HG02938 (cell line): ENCODE measurements around the gene JOSD2.

ENCODE experiments used
- ATAC-seq: cut with Tn5 transposase; IDR thresholded peaks from one replicate; pipeline ENCODE4 v1.9.1; 2021; ENCODE audit warnings: mild to moderate bottlenecking, moderate library complexity; ENCODE audit not compliant: unreplicated experiment

The JOSD2 gene

DNA sequence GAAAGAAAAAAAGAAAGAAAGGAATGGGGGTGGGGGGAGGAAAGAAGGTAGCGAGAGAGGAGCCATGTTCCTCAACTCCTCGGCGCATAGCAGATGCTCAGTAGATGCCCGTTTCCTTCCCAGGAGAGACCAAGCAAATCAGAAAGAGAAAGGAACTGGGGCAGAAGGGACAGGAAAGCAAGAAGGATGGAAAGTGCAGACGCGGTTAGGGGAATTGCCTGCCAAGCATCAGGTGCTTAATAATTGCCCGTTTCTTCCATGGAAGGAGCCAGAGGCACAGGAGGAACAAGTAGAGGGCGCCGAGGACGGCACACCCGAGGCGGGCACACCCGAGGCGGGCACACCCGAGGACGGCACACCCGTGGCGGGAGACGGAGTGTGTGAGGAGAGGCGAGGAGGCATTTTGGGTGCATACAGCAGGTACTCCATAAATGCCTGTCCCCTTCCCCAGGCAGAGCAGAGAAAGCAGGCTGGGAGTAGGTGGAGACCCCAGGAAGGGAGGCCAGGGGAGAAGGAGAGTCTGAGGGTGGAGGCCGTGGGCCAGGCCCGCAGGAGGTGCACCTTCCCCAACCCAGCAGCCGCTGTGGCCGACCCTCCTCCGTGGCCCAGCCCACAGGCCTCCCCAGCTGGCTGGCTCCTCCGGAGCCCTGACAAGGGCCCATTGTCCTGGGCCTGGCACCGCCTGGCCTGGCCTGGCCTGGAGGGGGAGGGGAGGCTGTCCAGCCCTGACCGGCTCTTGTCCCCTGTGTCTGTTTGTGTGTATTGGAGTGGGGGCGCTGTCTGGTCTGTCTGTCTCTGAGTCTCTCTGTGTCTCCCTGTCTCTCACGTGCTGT is 14.6 kb downstream of the JOSD2 start:
- no peak for ATAC-seq

- ATAC-seq: no peak
Observed at GRCh38 chr19:50495020-50495531, 15.9 kb downstream of the JOSD2 start.

DNA sequence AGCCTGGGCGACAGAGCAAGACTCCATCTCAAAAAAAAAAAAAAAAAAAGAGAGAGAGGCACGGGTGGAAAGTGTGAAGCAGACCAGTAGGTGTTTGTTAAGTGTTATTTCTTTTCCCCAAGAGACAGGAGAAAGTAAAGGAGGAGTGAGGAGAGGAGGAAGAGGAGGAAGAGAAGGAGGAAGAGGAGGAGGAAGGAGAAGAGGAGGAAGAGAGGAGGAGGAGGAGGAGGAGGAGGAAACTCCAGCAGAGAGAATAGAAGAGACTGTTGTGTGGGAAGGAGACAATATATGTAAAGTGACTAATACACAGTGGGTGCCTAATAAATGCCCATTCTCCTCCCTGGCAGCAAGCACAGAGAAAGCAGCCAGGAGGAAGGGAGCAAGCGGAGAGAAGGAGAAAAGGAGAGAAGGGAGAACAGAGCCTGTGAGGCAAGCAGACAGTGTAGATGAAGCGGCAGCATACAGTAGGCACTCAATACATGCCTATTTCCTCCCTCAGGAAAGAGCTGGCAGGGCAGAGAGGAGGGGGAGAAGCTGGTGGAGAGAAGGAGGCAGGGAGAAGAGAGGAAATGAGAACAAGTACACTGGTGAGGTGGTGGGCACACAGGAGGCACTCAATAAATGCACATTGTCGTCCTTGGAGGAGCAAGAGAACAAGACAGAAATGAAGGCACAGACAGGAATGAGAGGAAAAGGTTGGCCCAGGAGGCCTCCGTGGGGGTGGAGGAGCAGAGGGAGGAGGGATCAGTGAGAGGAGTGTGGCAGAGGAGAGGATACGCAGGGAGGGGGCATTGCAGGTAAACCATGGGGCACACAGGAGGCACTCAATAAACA is 16.6 kb downstream of the JOSD2 start:
- ATAC-seq: no peak

DNA sequence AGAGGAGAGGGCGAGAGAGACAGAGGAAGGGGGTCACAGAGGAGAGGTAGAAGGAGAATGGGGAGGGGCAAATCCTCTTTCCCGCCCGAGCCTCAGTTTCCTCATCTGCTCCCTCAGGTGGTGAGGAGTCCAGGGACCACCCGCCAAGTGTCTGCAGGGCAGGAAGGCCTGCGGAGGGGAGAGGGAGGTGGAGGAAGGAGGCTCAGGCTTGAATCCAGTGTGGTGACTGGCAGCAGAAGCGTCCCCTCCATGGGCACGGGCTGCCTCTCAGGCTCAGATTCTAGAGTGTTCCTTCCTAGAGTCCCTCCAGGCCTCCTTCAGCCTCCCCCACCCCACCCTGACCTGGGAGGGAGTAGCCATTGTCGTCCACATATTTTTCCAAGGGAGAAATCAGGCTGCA is 17.8 kb downstream of the JOSD2 start:
- ATAC-seq: no peak

DNA sequence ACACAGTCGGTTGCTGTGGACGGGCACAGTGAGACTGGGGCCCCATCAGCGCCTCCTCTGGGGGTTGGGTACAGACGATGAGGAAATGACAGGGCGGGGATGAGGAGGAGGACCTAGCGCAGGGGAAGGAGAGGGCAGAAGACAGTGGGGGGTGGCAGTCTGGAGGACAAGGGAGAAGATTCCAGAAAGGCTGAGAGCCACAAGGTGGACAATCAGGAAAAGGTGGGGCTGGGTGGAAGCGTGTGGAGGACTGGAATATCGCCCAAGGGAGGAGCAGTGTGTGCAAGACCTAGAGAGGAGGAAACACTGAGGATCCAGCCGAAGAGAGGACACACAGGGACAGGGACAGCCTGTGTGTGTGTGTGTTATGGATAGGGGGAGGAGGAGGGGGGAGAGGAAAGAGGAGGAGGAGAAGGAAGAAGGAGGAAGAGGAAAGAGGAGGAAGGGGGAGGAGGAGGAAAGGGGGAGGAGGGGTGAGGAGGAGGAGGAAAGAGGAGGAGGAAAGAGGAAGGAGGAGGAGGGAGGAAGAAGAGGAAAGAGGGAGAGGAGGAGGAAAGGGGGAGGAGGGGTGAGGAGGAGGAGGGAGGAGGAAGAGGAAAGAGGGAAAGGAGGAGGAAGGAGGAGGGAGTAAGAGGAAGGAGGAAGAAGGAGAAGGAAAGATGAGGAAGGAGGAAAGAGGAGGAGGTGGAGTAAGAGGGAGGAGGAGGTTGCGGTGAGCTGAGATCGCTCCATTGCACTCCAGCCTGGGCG is 18.5 kb downstream of the JOSD2 start:
- no peak for ATAC-seq

DNA sequence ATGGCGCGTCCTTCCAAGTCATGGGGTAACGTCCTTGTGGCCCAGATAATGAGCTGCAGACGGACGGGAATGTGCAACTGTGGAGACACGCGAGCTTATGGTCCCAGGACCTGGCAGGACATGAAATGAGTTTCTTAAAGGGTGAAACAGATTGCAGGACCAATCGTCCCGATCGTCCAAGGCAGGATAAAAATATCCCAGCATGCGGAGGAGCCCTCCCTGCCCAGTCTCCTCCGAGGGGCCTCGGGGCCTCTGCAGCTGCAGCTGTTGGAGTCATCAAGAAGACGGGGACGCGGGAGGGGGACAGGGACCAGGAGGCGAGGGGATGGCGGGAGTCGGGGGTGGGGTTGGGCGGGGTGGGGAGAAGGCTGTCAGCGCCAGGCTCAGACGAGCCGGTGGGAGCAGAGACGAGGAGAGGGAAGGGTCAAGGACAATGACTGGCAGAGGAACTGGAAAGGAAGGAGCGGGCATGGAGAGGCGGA is 20.0 kb downstream of the JOSD2 start:
- ATAC-seq: no peak

DNA sequence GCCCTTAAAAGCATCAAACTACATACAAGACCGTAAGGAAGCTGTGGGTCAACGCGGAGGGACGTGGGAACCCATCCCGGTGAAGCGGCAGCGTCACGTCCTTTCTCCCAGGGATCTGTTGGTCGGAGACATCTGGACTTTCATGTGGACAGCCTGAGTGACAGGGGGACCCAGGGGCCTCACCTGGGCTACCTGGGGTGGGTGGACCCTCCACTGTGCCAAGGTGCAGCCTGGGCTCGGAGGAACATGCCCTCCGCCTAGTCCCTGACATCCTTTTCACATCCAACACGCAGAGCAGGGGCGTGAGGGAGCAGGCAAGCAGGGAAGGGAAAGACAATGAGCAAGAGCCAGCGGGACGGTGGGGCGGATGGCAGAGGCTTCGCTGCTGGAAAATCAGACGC is 20.6 kb downstream of the JOSD2 start:
- ATAC-seq: no peak

DNA sequence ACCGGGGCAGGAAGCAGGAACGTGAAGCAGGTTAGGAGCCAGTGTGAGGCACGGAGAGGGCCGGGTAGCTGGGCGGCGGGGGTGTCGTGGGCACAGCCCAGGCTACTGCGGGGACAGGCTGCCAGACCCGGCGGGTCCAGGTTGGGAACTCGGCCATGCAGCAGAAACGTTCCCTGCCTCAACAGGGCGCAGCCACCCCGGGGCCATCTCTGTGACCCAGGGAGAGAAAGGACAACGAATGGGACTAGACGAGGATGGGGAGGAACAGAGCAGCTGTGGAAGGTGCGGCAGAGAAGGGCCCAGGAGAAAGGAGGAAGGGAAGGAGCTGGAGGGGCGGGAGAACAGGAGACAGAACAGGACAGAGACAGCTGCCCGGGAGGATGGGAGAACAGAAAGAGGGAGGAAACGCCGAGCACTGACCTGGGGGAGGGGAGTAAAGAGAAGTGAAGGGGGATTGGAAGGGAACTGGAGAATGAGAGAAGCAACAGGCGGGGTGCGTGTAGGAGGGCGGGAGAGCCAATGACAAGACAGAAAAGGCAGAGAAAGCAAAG is 21.5 kb downstream of the JOSD2 start:
- no peak for ATAC-seq

- no peak for ATAC-seq
Observed at GRCh38 chr19:50488389-50489194, 22.4 kb downstream of the JOSD2 start.

DNA sequence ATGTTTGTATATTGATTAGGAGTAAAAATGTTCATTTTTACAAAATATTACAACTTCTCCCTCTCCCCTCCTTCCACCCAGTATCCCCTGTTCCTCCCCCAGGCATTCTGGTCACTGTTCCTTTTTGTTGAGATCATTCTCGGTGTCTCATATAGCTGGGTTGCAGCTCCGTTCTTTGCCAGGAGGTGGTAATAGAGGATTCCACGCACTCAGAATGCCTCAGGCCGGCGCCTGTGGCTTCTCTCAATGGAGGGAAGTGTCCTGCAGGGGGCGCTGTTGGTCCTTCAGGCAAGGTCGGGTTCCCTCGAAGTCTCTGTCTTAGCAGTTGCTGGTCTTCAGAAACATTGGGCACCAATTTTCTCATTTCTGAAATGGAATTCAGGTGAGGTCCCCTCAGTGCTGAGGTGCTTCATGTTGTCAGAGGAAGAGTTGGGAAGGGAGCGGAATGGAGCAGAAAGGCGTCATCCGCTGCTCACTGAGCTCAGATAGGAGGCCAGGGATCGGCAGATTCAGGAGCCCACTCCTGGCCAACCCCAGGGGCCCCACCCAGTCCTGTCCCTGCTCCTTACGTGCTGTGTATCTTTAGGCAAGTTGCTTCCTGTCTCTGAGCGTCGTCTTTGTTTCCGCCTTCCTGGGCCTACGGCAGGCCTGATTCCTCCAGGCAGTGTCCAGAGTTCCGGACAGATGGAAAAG is 24.0 kb downstream of the JOSD2 start:
- no peak for ATAC-seq

DNA sequence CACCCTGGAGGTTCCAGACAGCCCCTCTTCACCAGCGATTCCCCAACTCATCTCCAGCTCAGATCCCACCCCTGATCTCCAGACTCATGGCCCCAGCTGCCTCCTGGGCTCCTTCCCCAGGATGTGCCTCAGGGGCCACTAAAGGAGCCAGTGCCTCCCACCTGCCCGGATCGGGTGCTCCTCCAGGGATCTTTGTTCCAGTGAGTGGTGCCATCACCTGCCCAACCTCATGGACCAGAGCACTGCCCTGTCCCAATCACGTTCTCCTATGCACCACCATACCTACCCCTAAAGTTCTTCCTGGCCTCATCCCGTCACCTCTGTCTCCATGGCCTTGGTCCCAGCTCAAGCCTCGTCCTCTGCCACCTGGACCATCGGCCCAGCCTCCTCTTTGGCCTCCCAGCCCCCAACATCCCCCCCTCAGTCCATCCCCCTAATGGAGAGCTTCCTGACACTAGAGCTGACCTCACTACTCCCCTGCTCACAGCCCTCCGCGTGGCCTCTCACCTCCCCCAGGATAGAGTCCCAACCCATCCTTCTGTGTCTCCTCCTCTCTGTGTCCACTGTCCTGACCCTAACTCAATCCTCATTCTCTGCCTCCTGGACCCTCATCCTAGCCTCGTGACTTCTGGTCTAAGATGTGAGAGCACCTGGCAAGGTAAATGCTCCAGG is 25.6 kb downstream of the JOSD2 start:
- no peak for ATAC-seq

DNA sequence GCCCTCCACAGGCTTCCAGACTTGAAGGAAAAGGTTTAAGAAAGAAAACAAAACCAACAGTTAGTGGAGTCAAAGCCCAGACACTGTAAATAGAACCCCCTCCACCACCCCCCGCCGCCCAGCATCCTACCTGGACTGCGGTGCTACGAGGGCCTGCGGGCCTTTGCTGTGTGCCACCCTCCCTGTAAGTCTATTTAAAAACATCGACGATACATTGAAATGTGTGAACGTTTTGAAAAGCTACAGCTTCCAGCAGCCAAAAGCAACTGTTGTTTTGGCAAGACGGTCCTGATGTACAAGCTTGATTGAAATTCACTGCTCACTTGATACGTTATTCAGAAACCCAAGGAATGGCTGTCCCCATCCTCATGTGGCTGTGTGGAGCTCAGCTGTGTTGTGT is 28.1 kb downstream of the JOSD2 start:
- ATAC-seq: no peak

DNA sequence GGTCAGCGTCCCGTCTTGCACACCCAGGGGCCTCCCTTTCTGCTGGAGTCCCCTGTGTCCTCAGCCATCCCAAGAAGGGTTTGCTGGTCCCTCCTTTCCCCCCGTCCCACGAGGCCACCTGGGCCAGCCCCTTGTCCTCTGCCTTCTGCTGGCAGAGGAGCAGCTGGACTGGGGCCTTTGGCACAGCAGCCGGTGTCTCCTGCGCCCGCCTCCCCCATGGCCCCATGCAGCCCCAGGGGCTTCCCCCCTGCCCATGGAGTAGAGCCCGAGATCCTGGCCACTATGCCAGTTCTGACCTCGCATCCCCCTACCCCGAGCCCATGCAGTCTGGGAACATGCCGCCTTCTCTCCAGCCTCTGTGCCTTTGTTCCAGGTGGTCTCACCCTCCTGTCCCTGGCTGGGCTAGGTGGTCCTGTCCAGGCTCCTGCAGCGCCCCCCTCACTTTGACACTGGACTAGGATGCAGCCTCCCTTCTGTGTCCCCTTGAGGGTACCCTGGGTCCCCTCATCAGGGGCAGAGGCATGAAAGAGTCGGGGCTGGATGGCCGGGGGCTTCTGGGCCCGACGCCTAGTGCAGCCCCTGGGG is 28.6 kb downstream of the JOSD2 start:
- ATAC-seq: no peak

DNA sequence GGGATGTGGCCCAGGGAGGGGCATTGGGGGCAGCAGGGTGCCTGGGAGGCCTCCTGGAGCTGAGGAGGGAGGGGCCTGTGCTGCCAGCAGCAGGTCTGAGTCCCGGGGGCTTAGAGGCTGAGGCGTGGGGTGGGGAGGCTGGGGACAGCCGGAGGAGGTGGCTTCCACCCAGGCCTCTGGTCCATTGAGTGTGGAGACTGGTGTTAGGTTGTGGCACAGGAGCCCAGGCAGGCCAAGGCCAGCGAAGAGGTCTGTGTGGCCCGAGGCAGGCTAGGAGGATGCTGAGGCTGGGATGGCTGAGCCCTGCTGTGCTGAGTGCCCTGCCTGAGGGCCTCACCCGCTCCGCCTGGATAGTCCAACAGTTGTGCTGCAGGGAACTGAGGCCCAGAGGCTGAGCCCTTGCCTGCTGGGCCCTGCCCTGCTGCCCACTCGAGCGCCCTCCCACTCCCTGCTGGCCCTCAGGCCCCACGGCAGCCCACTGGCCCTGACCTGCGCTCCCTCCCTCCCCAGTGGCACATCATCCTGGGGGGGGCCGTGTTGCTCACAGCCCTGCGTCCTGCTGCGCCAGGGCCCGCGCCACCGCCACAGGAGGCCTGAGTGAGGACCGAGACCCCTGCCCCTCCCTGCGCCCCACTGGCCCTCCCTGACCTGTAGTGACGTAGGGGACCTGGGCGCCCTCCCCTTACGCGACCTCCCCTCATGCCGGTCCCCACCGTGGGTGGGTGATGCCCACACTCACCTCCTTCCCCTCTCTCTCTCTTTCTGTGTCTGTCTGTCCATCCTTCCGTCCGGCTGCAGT is 29.4 kb downstream of the JOSD2 start:
- ATAC-seq: no peak

GRCh38 chr19:50480281-50481111 is 30.5 kb downstream of the JOSD2 start:
- ATAC-seq: no peak

- ATAC-seq: no peak
Observed at GRCh38 chr19:50479761-50480251, 31.2 kb downstream of the JOSD2 start.
